Testis (tissue), 2 donors: ENCODE data around the gene POLR1E.

ENCODE experiments used
- POLR2A ChIP-seq: fragments of 450-650 bp; IDR thresholded peaks from one replicate; pipeline ENCODE4 v1.6.1; 2017; ENCODE audit warnings: antibody characterized with exemption, mild to moderate bottlenecking, moderate library complexity
- TF ChIP-seq, protein P1 (sequence below), 3 experiments: fragments of 450-650 bp in 2 of 3; fragments of 200-600 bp in 1 of 3; sonication (generic) in 1 of 3; IDR thresholded peaks; one replicate each; pipeline ENCODE4 v1.5.1; 2016 to 2019; ENCODE audit warnings: antibody characterized with exemption in 3 of 3, mild to moderate bottlenecking in 2 of 3, moderate library complexity in 1 of 3

DNA sequence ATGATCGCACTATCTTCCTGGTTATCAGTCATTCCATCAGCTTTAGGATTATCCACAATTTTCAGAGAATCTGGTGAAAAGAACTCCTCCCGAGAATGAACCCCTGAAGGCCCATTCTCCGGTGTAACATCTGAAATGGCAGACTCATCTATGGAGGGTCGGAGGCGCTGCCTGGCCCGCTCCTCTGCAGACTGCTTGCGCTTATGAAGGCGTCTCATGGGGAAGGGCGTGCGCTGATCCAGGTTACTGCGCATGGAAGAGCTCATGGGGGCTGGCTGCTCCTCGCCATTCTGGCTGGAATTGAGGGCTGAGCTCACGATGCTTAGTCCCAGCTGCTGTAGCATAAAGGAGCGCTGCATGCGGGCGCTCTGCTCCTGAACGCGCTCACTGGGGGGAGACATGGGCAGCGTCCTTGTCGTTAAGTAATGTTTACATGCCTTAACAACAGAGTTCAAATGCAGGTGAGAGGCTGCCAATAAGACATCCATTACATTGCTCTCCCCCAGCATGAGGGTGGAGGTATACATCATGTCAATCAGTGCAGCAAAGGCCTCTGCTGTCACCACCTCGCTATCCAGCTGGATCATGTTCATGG lies 43.9 kb upstream of the POLR1E start:
- TF ChIP-seq, protein P1, sequence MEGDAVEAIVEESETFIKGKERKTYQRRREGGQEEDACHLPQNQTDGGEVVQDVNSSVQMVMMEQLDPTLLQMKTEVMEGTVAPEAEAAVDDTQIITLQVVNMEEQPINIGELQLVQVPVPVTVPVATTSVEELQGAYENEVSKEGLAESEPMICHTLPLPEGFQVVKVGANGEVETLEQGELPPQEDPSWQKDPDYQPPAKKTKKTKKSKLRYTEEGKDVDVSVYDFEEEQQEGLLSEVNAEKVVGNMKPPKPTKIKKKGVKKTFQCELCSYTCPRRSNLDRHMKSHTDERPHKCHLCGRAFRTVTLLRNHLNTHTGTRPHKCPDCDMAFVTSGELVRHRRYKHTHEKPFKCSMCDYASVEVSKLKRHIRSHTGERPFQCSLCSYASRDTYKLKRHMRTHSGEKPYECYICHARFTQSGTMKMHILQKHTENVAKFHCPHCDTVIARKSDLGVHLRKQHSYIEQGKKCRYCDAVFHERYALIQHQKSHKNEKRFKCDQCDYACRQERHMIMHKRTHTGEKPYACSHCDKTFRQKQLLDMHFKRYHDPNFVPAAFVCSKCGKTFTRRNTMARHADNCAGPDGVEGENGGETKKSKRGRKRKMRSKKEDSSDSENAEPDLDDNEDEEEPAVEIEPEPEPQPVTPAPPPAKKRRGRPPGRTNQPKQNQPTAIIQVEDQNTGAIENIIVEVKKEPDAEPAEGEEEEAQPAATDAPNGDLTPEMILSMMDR (IDR thresholded peaks at IDR 0.05), result no peak
- no peak for TF ChIP-seq POLR2A
